GM18498 (cell line): ENCODE results near the gene CXCL17.
"Not testable (repeated sequence)": the region's sequence is repeated elsewhere in the genome, so short reads cannot be mapped to it uniquely, and the experiment has no call there.

Source experiments
- ATAC-seq: cut with Tn5 transposase; IDR thresholded peaks from one replicate; pipeline ENCODE4 v1.9.1; 2021; ENCODE audit warnings: mild to moderate bottlenecking, moderate library complexity; ENCODE audit not compliant: unreplicated experiment

The CXCL17 gene

GRCh38 chr19:42466521-42467182, 23.9 kb upstream of the CXCL17 start:
- peak; percentile 21 for ATAC-seq

GRCh38 chr19:42465827-42466280, 23.1 kb upstream of the CXCL17 start:
- peak; percentile 66 for ATAC-seq

GRCh38 chr19:42461700-42462324, 19.1 kb upstream of the CXCL17 start:
- ATAC-seq = no peak

GRCh38 chr19:42461231-42461630, 18.5 kb upstream of the CXCL17 start:
- not testable (repeated sequence) for ATAC-seq

- ATAC-seq = no peak
Observed at GRCh38 chr19:42459926-42460325, 17.2 kb upstream of the CXCL17 start.

- no peak for ATAC-seq
Observed at GRCh38 chr19:42455621-42456081, 12.9 kb upstream of the CXCL17 start.

GRCh38 chr19:42455086-42455485, 12.3 kb upstream of the CXCL17 start:
- no peak for ATAC-seq

- no peak for ATAC-seq
Observed at GRCh38 chr19:42452590-42452989, 9.8 kb upstream of the CXCL17 start.

- peak; percentile 85 for ATAC-seq
Observed at GRCh38 chr19:42450314-42450934, 7.7 kb upstream of the CXCL17 start.

GRCh38 chr19:42448306-42448705, 5.6 kb upstream of the CXCL17 start:
- not testable (repeated sequence) for ATAC-seq

- no peak for ATAC-seq
Observed at GRCh38 chr19:42445948-42446347, 3.2 kb upstream of the CXCL17 start.

GRCh38 chr19:42443944-42444398, 1.2 kb upstream of the CXCL17 start:
- ATAC-seq = no peak

GRCh38 chr19:42441049-42441445, 1.7 kb downstream of the CXCL17 start:
- ATAC-seq = no peak

- peak; percentile 47 for ATAC-seq
Observed at GRCh38 chr19:42440357-42441048, 2.2 kb downstream of the CXCL17 start.

- ATAC-seq = no peak
Observed at GRCh38 chr19:42436006-42436405, 6.7 kb downstream of the CXCL17 start.

GRCh38 chr19:42435316-42435715, 7.4 kb downstream of the CXCL17 start:
- no peak for ATAC-seq

- no peak for ATAC-seq
Observed at GRCh38 chr19:42433503-42434260, 9.1 kb downstream of the CXCL17 start.

- ATAC-seq = no peak
Observed at GRCh38 chr19:42431486-42431885, 11.3 kb downstream of the CXCL17 start.

GRCh38 chr19:42428676-42429075, 14.1 kb downstream of the CXCL17 start:
- no peak for ATAC-seq

- no peak for ATAC-seq
Observed at GRCh38 chr19:42427313-42427712, 15.4 kb downstream of the CXCL17 start, which contains the start of gene LIPE. Gene LIPE, minus strand, starts transcription at chr19:42427388. Its CDS starts 239 bp downstream, at chr19:42427149.
